Liver (tissue), 9 donors: ENCODE measurements around the gene CLIP1. TPM values are rescaled to one million over a fixed set of nuclear protein-coding genes. Genes with fewer than 3 reads are reported as not detected.
"Not testable (repeated sequence)": the region's sequence is repeated elsewhere in the genome, so short reads cannot be mapped to it uniquely, and the experiment has no call there.

Experiments used
- DNase-seq: peaks from one replicate; pipeline ENCODE4 v3.0.0-alpha.2; 2017; ENCODE audit warnings: low spot score
- H3K27ac ChIP-seq, 2 donors: one replicate each; pipeline ENCODE4 v1.7.0; 2013; ENCODE audit warnings: inconsistent platforms in 2 of 2, low read length in 2 of 2, control low read depth in 1 of 2, low read depth in 1 of 2, mild to moderate bottlenecking in 1 of 2
- H3K27me3 ChIP-seq, 4 donors: one replicate each; pipeline versions ENCODE4 v1.6.1 to v1.7.0; 2013; ENCODE audit warnings: low read length in 3 of 4, inconsistent platforms in 1 of 4, mild to moderate bottlenecking in 1 of 4, moderate library complexity in 1 of 4; ENCODE audit not compliant: control insufficient read depth in 4 of 4, insufficient read depth in 4 of 4
- H3K36me3 ChIP-seq, 4 donors: one replicate each; pipeline versions ENCODE4 v1.6.1 to v1.7.0; 2013; ENCODE audit warnings: low read length in 3 of 4, mild to moderate bottlenecking in 3 of 4, low read depth in 1 of 4, moderate library complexity in 1 of 4; ENCODE audit not compliant: control insufficient read depth in 4 of 4, insufficient read depth in 3 of 4
- H3K4me1 ChIP-seq, 4 donors: one replicate each; pipeline versions ENCODE4 v1.6.1 to v1.7.0; 2013; ENCODE audit warnings: low read length in 3 of 4, mild to moderate bottlenecking in 3 of 4, moderate library complexity in 1 of 4; ENCODE audit not compliant: control insufficient read depth in 4 of 4, insufficient read depth in 4 of 4
- H3K4me3 ChIP-seq, 3 donors: one replicate each; pipeline versions ENCODE4 v1.6.1 to v1.7.0; 2013; ENCODE audit warnings: low read length in 3 of 3, control low read depth in 1 of 3, low read depth in 1 of 3, mild to moderate bottlenecking in 1 of 3
- H3K9ac ChIP-seq, 2 donors: one replicate each; pipeline ENCODE4 v1.7.0; 2013; ENCODE audit warnings: low read length in 2 of 2, mild to moderate bottlenecking in 2 of 2, moderate library complexity in 2 of 2, control low read depth in 1 of 2, low read depth in 1 of 2
- H3K9me3 ChIP-seq, 4 donors: one replicate each; pipeline versions ENCODE4 v1.6.1 to v1.7.0; 2013; ENCODE audit warnings: low read length in 3 of 4; ENCODE audit not compliant: control insufficient read depth in 4 of 4
- ATF3 ChIP-seq: IDR thresholded peaks from 2 replicates; pipeline ENCODE4 v1.6.1; 2016; ENCODE audit warnings: antibody characterized with exemption
- FOXA2 ChIP-seq: IDR thresholded peaks from 2 replicates; pipeline ENCODE4 v1.6.1; 2016; ENCODE audit warnings: antibody characterized with exemption
- GABPA ChIP-seq, 2 donors: IDR thresholded peaks in 1 of 2; conservative IDR thresholded peaks in 1 of 2; 2 replicates each; pipeline ENCODE4 v1.6.1; 2016; ENCODE audit warnings: antibody characterized with exemption in 2 of 2, mild to moderate bottlenecking in 1 of 2, moderate library complexity in 1 of 2
- HNF4A ChIP-seq, 2 donors: conservative IDR thresholded peaks; 2 replicates each; pipeline ENCODE4 v1.6.1; 2016; ENCODE audit warnings: antibody characterized with exemption in 2 of 2, mild to moderate bottlenecking in 2 of 2
- JUND ChIP-seq, 2 donors: IDR thresholded peaks; 2 replicates each; pipeline ENCODE4 v1.6.1; 2016; ENCODE audit warnings: antibody characterized with exemption in 2 of 2
- MAX ChIP-seq: IDR thresholded peaks from 2 replicates; pipeline ENCODE4 v1.6.1; 2016; ENCODE audit warnings: antibody characterized with exemption
- RAD21 ChIP-seq, 2 donors: IDR thresholded peaks; 2 replicates each; pipeline ENCODE4 v1.6.1; 2016; ENCODE audit warnings: antibody characterized with exemption in 2 of 2, mild to moderate bottlenecking in 2 of 2
- REST ChIP-seq: IDR thresholded peaks from 2 replicates; pipeline ENCODE4 v1.6.1; 2016; ENCODE audit warnings: antibody characterized with exemption, mild to moderate bottlenecking
- ZBTB33 ChIP-seq: IDR thresholded peaks from 2 replicates; pipeline ENCODE4 v1.6.1; 2016; ENCODE audit warnings: antibody characterized with exemption
- WGBS: extraction: QIAGEN DNeasy Blood & Tissue Kit; methylation state at CpG from one replicate; pipeline ENCODE4 v1.1.7; 2013; 5-methylcytosine and 5-hydroxymethylcytosine counted together
- polyA plus RNA-seq, 2 donors: library from polyadenylated mRNA; stranded (reverse) in 1 of 2; unstranded in 1 of 2; fragments of 200-250 nt in 1 of 2; fragments of >200 nt in 1 of 2; fragmentation: Nextera tagmentation in 1 of 2; extraction: Ambion mirVana in 1 of 2; gene quantifications; one replicate each; pipeline versions ENCODE4 v1.2.1 to v1.2.3, GENCODE V29; 2013 to 2015
- total RNA-seq, 2 donors: library from RNA; depleted of rRNA; stranded (reverse); fragments of >200 nt; gene quantifications; one replicate each; pipeline ENCODE4 v1.2.3, GENCODE V29; 2014
- donor health status: healthy.
- donor health status: healthy.
- donor health status: healthy.
- donor health status: healthy.
- donor health status: healthy.

Gene CLIP1
- total and polyA plus RNA-seq, 4 donors = 13.0 to 41.9 (median 26.0) TPM

- H3K27ac ChIP-seq, H3K9me3 ChIP-seq, H3K27me3 ChIP-seq, H3K4me1 ChIP-seq, DNase-seq, H3K4me3 ChIP-seq, H3K9ac ChIP-seq: not testable (repeated sequence)
- 96% methylated on average over 7 of the region's 7 CpGs for WGBS
- peaks cover 11 to 30% (median 23%) of the 10 kb centered on the region in 4 donors for H3K36me3 ChIP-seq
Observed at GRCh38 chr12:122470576-122470975, 48.1 kb upstream of the CLIP1 start.

- WGBS = 92% methylated on average over 6 of the region's 6 CpGs
- DNase-seq, H3K4me3 ChIP-seq, H3K9me3 ChIP-seq, H3K27me3 ChIP-seq, H3K9ac ChIP-seq, H3K4me1 ChIP-seq, H3K27ac ChIP-seq: not testable (repeated sequence)
- H3K36me3 ChIP-seq = peaks cover 11 to 24% (median 19%) of the 10 kb centered on the region in 4 donors
Observed at GRCh38 chr12:122469856-122470255, 47.4 kb upstream of the CLIP1 start.

- H3K9me3 ChIP-seq = no peaks in the 10 kb centered on the region
- peaks cover 3 to 6% (median 5%) of the 10 kb centered on the region in 4 donors for H3K36me3 ChIP-seq
- no peak overlapping the region for H3K27ac ChIP-seq
- H3K4me3 ChIP-seq = no peak overlapping the region
- TF ChIP-seq RAD21 (IDR thresholded peaks at IDR 0.05) = no peak
- no peak for TF ChIP-seq REST
- no peak for DNase-seq
- 77% methylated on average over 4 of the region's 4 CpGs for WGBS
- H3K4me1 ChIP-seq = peaks cover 0 to 5% (median 2%) of the 10 kb centered on the region in 4 donors
- no peak overlapping the region for H3K9ac ChIP-seq
- H3K27me3 ChIP-seq = no peaks in the 10 kb centered on the region
Observed at GRCh38 chr12:122467983-122468382, 45.5 kb upstream of the CLIP1 start.

GRCh38 chr12:122464317-122465042 is 42.0 kb upstream of the CLIP1 start:
- not testable (repeated sequence) for H3K27ac ChIP-seq, H3K9me3 ChIP-seq, H3K9ac ChIP-seq, H3K4me3 ChIP-seq, H3K27me3 ChIP-seq, H3K36me3 ChIP-seq, DNase-seq, H3K4me1 ChIP-seq
- WGBS = 88% methylated on average over 17 of the region's 17 CpGs

- WGBS = 89% methylated on average over 2 of the region's 2 CpGs
- Histone ChIP-seq H3K27ac (no peak overlapping the region), H3K4me3 (no peak overlapping the region), H3K9ac (no peak overlapping the region), H3K27me3 (no peaks in the 10 kb centered on the region), H3K9me3 (no peaks in the 10 kb centered on the region), H3K4me1 (no peaks in the 10 kb centered on the region), H3K36me3 (no peaks in the 10 kb centered on the region)
- DNase-seq = no peak
- no peak for TF ChIP-seq HNF4A (conservative IDR thresholded peaks at IDR 0.05)
- TF ChIP-seq FOXA2 = no peak
- TF ChIP-seq ZBTB33 = no peak
- no peak for TF ChIP-seq GABPA (IDR thresholded peaks at IDR 0.05 in 1 of 2, conservative IDR thresholded peaks at IDR 0.05 in 1 of 2)
- TF ChIP-seq ATF3 = no peak
- no peak for TF ChIP-seq MAX
- no peak for TF ChIP-seq JUND (IDR thresholded peaks at IDR 0.05)
Observed at GRCh38 chr12:122460641-122461040, 38.2 kb upstream of the CLIP1 start.
